Right renal cortex interstitium (tissue), 3 donors: ENCODE data around the gene ETF1. TPM values are rescaled to one million over a fixed set of nuclear protein-coding genes. Genes with fewer than 3 reads are reported as not detected.

ENCODE experiments used
- DNase-seq, 3 donors: peaks; one replicate each; pipeline ENCODE4 v3.0.0-alpha.2; 2013; ENCODE audit warnings: low read depth in 3 of 3, low spot score in 2 of 3
- polyA plus RNA-seq, 3 donors: library from polyadenylated mRNA; unstranded; fragments of 120-200 nt; gene quantifications; one replicate each; pipeline ENCODE4 v1.2.1, GENCODE V29; 2013; ENCODE audit not compliant: insufficient read length in 3 of 3

Gene ETF1
- polyA plus RNA-seq, 3 donors = 75.5 to 82.8 (median 79.5) TPM

- DNase-seq = peak in 2 of 3 donors; percentile 88
These were observed 77.5 kb downstream of the ETF1 start, which contains the start of gene EGR1 for GRCh38 chr5:138465261-138466124. Gene EGR1, plus strand, starts transcription at chr5:138465479. Its CDS starts 283 bp downstream, at chr5:138465762.

DNA sequence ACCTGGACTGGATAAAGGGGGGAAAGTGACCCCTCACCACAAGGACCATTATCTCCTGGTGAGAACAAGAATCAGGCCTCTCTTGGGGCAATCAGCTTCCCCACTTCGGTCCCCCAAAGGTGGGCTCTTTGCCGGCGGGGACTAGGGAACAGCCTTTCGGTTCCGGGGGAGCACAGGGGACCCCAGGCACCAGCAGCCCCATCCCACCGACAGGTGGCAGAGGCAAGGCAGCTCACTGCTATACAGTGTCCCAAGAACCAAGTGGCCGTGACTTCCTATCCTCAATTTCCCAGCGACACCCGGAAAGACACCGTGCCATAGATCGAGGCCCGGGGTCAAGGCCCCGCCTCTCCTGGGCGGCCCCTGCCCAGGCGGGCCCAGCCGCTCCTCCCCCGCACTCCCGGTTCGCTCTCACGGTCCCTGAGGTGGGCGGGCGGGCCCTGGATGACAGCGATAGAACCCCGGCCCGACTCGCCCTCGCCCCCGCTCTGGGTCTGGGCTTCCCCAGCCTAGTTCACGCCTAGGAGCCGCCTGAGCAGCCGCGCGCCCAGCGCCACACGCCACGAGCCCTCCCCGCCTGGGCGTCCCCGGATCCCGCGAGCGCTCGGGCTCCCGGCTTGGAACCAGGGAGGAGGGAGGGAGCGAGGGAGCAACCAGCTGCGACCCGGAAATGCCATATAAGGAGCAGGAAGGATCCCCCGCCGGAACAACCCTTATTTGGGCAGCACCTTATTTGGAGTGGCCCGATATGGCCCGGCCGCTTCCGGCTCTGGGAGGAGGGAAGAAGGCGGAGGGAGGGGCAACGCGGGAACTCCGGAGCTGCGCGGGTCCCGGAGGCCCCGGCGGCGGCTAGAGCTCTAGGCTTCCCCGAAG lies 78.4 kb downstream of the ETF1 start:
- DNase-seq = peak; percentile 97 to 99 (median 98)

DNA sequence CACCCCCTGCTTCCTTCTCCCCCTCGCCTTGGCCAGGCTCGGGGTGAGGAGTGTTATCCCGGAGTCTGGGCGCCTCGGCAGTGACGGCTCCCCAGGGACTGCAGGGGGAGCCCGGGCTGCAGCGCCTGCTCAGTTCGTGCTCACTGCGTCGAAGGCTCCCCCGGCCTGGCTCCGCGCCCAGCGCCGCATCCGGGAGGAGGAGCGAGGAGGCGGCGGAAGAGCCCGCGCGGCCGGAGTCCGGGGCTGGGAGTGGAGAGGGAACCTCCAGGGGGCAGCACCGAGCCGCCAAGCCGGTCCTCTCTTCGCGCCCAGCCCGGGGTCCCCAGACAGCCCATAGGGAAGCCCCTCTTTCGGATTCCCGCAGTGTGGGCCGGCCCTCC lies 79.0 kb downstream of the ETF1 start:
- peak in 2 of 3 donors; percentile 94 for DNase-seq

- no peak for DNase-seq
These were observed 79.5 kb downstream of the ETF1 start for GRCh38 chr5:138463419-138464007.

DNA sequence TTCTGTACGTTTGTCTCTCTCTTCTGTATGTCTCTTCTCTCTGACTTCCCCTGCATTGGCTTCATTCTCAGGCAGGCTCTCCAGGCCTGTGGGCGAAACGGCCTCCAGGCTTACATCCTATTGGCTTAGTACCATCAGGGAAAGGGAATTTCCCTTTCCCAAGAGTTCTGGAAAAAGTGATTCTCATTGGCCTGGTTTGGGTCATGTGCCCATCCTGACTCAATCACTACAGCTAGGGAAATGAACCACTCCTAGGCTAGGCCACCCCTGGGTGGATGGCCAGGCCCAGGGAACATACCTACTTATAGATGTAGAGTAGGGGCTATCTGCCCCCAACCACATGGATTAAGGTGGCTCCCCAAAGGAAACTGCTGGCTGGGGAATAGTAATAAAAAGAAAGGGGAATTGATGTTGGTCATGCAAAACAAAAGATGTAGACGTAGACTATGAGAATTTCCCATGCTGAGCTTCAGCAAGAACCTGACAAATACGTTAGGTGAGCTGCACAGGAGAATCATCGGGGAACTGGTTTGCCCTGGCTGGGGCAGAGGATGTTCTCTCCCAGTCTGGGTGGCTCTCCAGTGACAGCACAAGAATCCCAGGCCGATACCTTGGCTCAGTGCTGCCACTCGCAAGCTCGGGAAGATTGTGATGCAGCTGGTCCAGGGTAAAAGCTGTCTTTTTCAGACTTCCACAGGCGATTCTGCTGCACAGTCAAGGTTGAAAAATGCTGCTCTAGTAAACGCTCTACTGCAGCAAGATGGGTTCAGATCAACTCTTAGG lies 81.5 kb downstream of the ETF1 start:
- DNase-seq = no peak

GRCh38 chr5:138460032-138460693 lies 82.9 kb downstream of the ETF1 start:
- DNase-seq = no peak

DNA sequence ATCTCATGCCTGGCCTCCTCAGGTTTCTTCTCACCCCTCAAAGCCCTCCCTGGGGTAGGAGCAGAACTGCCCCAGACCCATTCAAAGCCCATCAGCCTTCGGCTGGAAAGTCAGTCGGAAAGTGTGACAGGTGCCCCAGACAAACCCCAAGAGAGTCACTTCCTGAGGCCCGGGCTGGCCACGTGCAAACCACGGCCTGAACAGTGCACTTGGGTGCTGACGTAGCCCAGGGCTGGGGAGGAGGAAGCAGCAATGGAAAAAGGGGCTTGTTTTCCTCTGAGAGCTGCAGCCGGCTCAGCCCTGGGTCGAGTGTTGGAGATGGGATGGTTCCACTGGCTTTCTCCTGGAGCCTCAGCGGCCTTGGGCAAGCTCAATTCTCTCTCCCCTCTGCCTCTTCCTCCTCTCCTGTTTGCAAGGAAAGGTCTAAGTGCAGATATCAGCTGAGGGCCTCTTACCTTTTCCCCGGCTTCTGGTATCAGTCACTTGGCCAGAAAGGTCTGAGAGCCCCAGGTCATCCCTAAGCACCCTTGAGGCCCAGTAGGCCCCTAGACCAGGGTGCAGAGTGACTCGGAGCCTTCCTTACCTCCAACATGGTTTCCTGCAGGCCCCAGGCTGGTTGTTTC lies 83.6 kb downstream of the ETF1 start:
- no peak for DNase-seq

- DNase-seq = no peak
These were observed 84.2 kb downstream of the ETF1 start for GRCh38 chr5:138458856-138459255.

- DNase-seq = no peak
These were observed 84.7 kb downstream of the ETF1 start for GRCh38 chr5:138458384-138458783.

GRCh38 chr5:138457531-138458275 lies 85.3 kb downstream of the ETF1 start:
- DNase-seq = no peak

Other genes starting within 250 kb of the ETF1 start
- gene CDC25C, start 211.4 kb downstream of the ETF1 start, polyA plus RNA-seq = 1 to 10 TPM; 6.8 to 8.4 (median 7.8) TPM
- 10 to 100 TPM; 29.3 to 31.1 (median 29.7) TPM for gene FAM53C, start 205.0 kb downstream of the ETF1 start, polyA plus RNA-seq
- gene KDM3B, start 190.6 kb downstream of the ETF1 start, polyA plus RNA-seq = 100 to 1,000 TPM in 1 of 3 donors, 10 to 100 TPM in 2; 96.6 to 102 (median 98.6) TPM
- gene REEP2, start 104.2 kb downstream of the ETF1 start, polyA plus RNA-seq = 10 to 100 TPM in 1 of 3 donors, 1 to 10 TPM in 2; 7.2 to 10.9 (median 8.2) TPM
- 100 to 1,000 TPM; 101 to 410 (median 155) TPM for gene EGR1, start 77.8 kb downstream of the ETF1 start, polyA plus RNA-seq
- gene HSPA9, start 32.2 kb upstream of the ETF1 start, polyA plus RNA-seq = 100 to 1,000 TPM; 345 to 376 (median 350) TPM
- gene CTNNA1, start 210.2 kb upstream of the ETF1 start, polyA plus RNA-seq = 100 to 1,000 TPM; 380 to 411 (median 404) TPM